ENCODE results near the gene BSN.

GRCh38 chr3:49556500-49557275, 2.4 kb downstream of the BSN start:
- TF ChIP-seq POLR2AphosphoS5 (IDR thresholded peaks at IDR 0.05; ENCODE audit: low read depth, low read length) (no peak), TAF1 (IDR thresholded peaks at IDR 0.05; ENCODE audit: borderline replicate concordance, insufficient read depth, low read length) (no peak), REST (IDR thresholded peaks at IDR 0.05; ENCODE audit: insufficient read depth in 1 of 2, low read depth in 2 of 2, low read length in 2 of 2) (no peak), SIN3A (IDR thresholded peaks at IDR 0.05; ENCODE audit: borderline replicate concordance, insufficient read depth, low read length) (no peak)
